Measurements from ENCODE around the gene TMTC2. TPM values are rescaled to one million over a fixed set of nuclear protein-coding genes. Genes with fewer than 3 reads are reported as not detected.

TMTC2 gene
- total and polyA plus RNA-seq, 2 donors (not counting 3 experiments of a cell fraction or from before 2014, with no cell fraction given) = 4.1 to 7.8 TPM

GRCh38 chr12:83183132-83183531 lies 496.4 kb downstream of the TMTC2 start:
- Histone ChIP-seq H3K27me3 (ENCODE audit: control insufficient read depth in 2 of 2, insufficient read depth in 2 of 2, low read length in 2 of 2) (no peaks in the 10 kb centered on the region), H3K79me2 (ENCODE audit: control insufficient read depth, insufficient read depth, low read length) (no peaks in the 10 kb centered on the region), H3K9me3 (replicated peaks; ENCODE audit: control insufficient read depth, insufficient read depth, low read length) (no peaks in the 10 kb centered on the region), H3K9me1 (replicated peaks; ENCODE audit: control insufficient read depth, extremely low read depth, insufficient read depth, low read length) (no peaks in the 10 kb centered on the region), H3K9ac (replicated peaks; ENCODE audit: extremely low read depth, insufficient read depth, low read length) (no peak overlapping the region), H4K20me1 (replicated peaks; ENCODE audit: control insufficient read depth, extremely low read depth, insufficient read depth, low read length) (no peaks in the 10 kb centered on the region), H2AFZ (ENCODE audit: low read depth, low read length) (no peak overlapping the region), H3K4me2 (ENCODE audit: insufficient read depth, low read length) (no peak overlapping the region), H3K36me3 (ENCODE audit: control insufficient read depth in 2 of 2, extremely low read depth in 1 of 2, insufficient read depth in 2 of 2, low read length in 2 of 2) (no peaks in the 10 kb centered on the region), H3K27ac (ENCODE audit: insufficient read depth, low read depth, low read length) (no peak overlapping the region), H3K4me3 (replicated peaks in 1 of 3; ENCODE audit: insufficient read depth in 1 of 3, low read depth in 1 of 3, low read length in 3 of 3) (no peak overlapping the region), H3K4me1 (ENCODE audit: control insufficient read depth, extremely low read depth, insufficient read depth, low read length) (no peaks in the 10 kb centered on the region)
- intact Hi-C loops (cut with micrococcal nuclease) (no loop called here), dilution Hi-C loops (cut with MboI; ENCODE audit: extremely low pct_ligation_motif_present, low sequenced_read_pairs) (no loop called here)
- BruUV-seq (replicated peaks) = no TSS peak
- TF ChIP-seq MYC (IDR thresholded peaks at IDR 0.05; ENCODE audit: low read depth, low read length) (no peak), GATA2 (IDR thresholded peaks at IDR 0.05; ENCODE audit: insufficient read depth, insufficient read length, low read depth, low read length) (no peak), FOS (IDR thresholded peaks at IDR 0.05; ENCODE audit: borderline replicate concordance, insufficient read depth, low read length) (no peak), JUN (IDR thresholded peaks at IDR 0.05; ENCODE audit: borderline replicate concordance, insufficient read depth, insufficient read length, low read depth) (no peak), EZH2 (IDR thresholded peaks at IDR 0.05; ENCODE audit: borderline replicate concordance, low read depth, low read length, severe bottlenecking) (no peak), CTCF (IDR thresholded peaks at IDR 0.05; ENCODE audit: extremely low read depth in 1 of 2, insufficient read depth in 1 of 2, low read depth in 1 of 2, low read length in 2 of 2) (no peak), POLR2AphosphoS5 (IDR thresholded peaks at IDR 0.05; ENCODE audit: insufficient read depth, low read depth, low read length) (no peak), POLR2A (IDR thresholded peaks at IDR 0.05; ENCODE audit: low read depth, low read length) (no peak)
- TF ChIP-seq, protein P1, sequence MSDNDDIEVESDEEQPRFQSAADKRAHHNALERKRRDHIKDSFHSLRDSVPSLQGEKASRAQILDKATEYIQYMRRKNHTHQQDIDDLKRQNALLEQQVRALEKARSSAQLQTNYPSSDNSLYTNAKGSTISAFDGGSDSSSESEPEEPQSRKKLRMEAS (IDR thresholded peaks at IDR 0.05; ENCODE audit: insufficient read depth, insufficient read length) = no peak
- no peak for DNase-seq (ENCODE audit: low read depth, low spot score)
- ChIA-PET POLR2A (no interaction called here), CTCF (no interaction called here)
- no peak for FAIRE-seq

Small RNA genes lying within 50 kb of the gene (small RNA-seq; reads per million reads assigned to genes)
- not detected for gene RNU6-977P (ENCODE audit: insufficient read depth, insufficient read length, low read depth, low replicate concordance)
